ENCODE data around the gene CRACDL. TPM values are rescaled to one million over a fixed set of nuclear protein-coding genes. Genes with fewer than 3 reads are reported as not detected.

Gene CRACDL
- total RNA-seq, 1 experiment from 2014 or later = 2.4 TPM

DNA sequence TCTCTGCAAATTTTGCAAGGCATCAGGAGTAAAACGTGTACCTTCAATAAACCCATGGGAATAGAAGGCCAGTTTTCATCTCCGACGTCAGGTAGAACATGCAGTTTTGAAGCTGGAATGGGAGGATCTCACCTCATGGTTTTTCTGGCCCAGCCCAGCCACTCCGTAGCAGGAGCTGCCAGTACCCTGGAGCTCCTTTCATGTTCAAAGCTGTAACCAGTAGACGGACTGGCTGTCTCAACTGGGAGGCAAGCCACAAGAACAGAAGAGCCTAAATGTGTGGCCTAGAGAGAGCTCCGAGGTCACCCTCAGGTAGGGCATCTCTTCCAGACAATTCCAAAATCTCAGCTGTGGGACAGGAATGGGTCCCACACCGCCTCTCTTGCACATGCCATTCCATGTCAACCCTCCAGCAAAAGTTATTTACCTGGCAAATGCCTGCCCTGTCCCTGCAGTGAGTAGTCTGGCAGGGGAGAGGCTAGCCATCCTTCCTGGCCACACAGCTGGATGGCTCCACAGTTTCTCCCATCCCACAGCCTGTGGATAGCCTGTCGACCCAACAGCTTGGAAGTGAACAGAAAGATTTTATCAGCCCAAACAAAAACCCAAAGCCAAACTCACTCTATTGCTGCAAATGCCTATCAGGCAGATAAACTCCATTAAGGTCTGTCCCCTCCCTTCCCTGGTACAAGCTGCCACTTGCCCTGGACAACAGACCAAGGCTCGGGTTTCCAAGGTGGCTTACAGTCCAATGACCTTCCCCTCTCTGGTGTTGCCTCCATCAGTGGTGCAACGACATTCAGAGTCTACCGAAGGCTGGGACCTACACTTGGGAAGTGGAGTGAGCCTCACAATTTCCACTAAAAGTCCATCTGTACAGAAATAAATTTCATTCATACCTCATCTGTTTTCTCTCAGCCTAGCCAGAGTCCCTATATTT is 27.8 kb downstream of the CRACDL start:
- no peak for TF ChIP-seq POLR2AphosphoS5 (IDR thresholded peaks at IDR 0.05; ENCODE audit: low read depth, low read length)
- no peak for TF ChIP-seq TCF7L2 (IDR thresholded peaks at IDR 0.05; ENCODE audit: low read depth, low read length)
- TF ChIP-seq REST (IDR thresholded peaks at IDR 0.05; ENCODE audit: insufficient read depth in 1 of 2, low read depth in 2 of 2, low read length in 1 of 2) = no peak
- TF ChIP-seq CTCF (IDR thresholded peaks at IDR 0.05) = no peak
- TF ChIP-seq SIN3A (IDR thresholded peaks at IDR 0.05; ENCODE audit: borderline replicate concordance, insufficient read depth, low read depth, low read length) = no peak
- Histone ChIP-seq H3K4me1 (ENCODE audit: control insufficient read depth, insufficient read depth, low read length) (peaks cover 28% of the 10 kb centered on the region), H3K27ac (ENCODE audit: low read length) (0 out of 2 replicates have a peak overlapping the region, but pooled peaks have one; percentile 54), H3K36me3 (ENCODE audit: control insufficient read depth, insufficient read depth, low read length) (no peaks in the 10 kb centered on the region), H3K27me3 (ENCODE audit: control insufficient read depth, insufficient read depth, low read length) (no peaks in the 10 kb centered on the region), H3K9me3 (ENCODE audit: control insufficient read depth, insufficient read depth, low read depth, low read length) (no peaks in the 10 kb centered on the region), H3K4me3 (ENCODE audit: low read depth in 2 of 2, low read length in 2 of 2) (no peak overlapping the region)
- in situ Hi-C loops (cut with HindIII; ENCODE audit: low pct_unique_long_range_greater_than_20kb, low sequenced_read_pairs) (no loop called here), intact Hi-C loops (cut with micrococcal nuclease; ENCODE audit: unreplicated experiment) (no loop called here)
- no TSS peak for BruUV-seq (replicated peaks)
- DNase-seq (ENCODE audit: low read depth, low spot score) (no peak), ATAC-seq (no peak)
- CTCF ChIA-PET = no interaction called here
- POLR2A ChIA-PET = no interaction called here

DNA sequence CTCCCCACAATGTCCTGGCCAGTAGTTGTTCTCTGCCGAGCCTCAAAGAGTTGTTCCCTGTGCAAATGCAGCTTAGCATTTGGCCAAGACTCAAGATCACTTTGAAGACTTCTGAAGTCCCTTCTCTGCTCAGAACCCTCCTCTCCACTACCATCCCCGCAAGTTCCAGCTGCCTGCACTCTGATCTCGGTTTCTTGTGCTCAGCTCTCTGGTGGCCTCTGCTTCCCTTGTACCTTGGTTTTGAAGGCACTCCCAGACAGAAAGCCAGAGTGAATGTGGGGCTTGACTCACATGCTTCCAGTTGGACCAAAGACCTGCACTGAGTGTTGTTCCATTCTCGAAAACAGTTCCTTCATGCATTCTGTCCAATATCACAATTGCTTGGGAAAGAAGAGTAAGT is 28.6 kb downstream of the CRACDL start:
- H3K36me3 ChIP-seq (ENCODE audit: control insufficient read depth, insufficient read depth, low read length) = no peaks in the 10 kb centered on the region
- no peak overlapping the region for H3K4me3 ChIP-seq (ENCODE audit: low read depth in 2 of 2, low read length in 2 of 2)
- no peaks in the 10 kb centered on the region for H3K27me3 ChIP-seq (ENCODE audit: control insufficient read depth, insufficient read depth, low read length)
- H3K9me3 ChIP-seq (ENCODE audit: control insufficient read depth, insufficient read depth, low read depth, low read length) = no peaks in the 10 kb centered on the region
- TF ChIP-seq REST (IDR thresholded peaks at IDR 0.05; ENCODE audit: insufficient read depth in 1 of 2, low read depth in 2 of 2, low read length in 1 of 2) = no peak
- no peak for TF ChIP-seq POLR2AphosphoS5 (IDR thresholded peaks at IDR 0.05; ENCODE audit: low read depth, low read length)
- no peak for TF ChIP-seq TCF7L2 (IDR thresholded peaks at IDR 0.05; ENCODE audit: low read depth, low read length)
- no peak for TF ChIP-seq SIN3A (IDR thresholded peaks at IDR 0.05; ENCODE audit: borderline replicate concordance, insufficient read depth, low read depth, low read length)
- TF ChIP-seq CTCF (IDR thresholded peaks at IDR 0.05) = no peak
- ATAC-seq (no peak), DNase-seq (ENCODE audit: low read depth, low spot score) (no peak)
- no peak overlapping the region for H3K27ac ChIP-seq (ENCODE audit: low read length)
- CTCF ChIA-PET = no interaction called here
- POLR2A ChIA-PET = no interaction called here
- intact Hi-C loops (cut with micrococcal nuclease; ENCODE audit: unreplicated experiment) = no loop called here
- no TSS peak for BruUV-seq (replicated peaks)
- in situ Hi-C loops (cut with HindIII; ENCODE audit: low pct_unique_long_range_greater_than_20kb, low sequenced_read_pairs) = no loop called here
- H3K4me1 ChIP-seq (ENCODE audit: control insufficient read depth, insufficient read depth, low read length) = peaks cover 25% of the 10 kb centered on the region

Data from Panc1 (cell line).